Liver (tissue), 9 donors: ENCODE measurements around the gene NLK. TPM values are rescaled to one million over a fixed set of nuclear protein-coding genes. Genes with fewer than 3 reads are reported as not detected.

Experiments used
- DNase-seq: peaks from one replicate; pipeline ENCODE4 v3.0.0-alpha.2; 2017; ENCODE audit warnings: low spot score
- H3K27ac ChIP-seq, 2 donors: one replicate each; pipeline ENCODE4 v1.7.0; 2013; ENCODE audit warnings: inconsistent platforms in 2 of 2, low read length in 2 of 2, control low read depth in 1 of 2, low read depth in 1 of 2, mild to moderate bottlenecking in 1 of 2
- H3K27me3 ChIP-seq, 4 donors: one replicate each; pipeline versions ENCODE4 v1.6.1 to v1.7.0; 2013; ENCODE audit warnings: low read length in 3 of 4, inconsistent platforms in 1 of 4, mild to moderate bottlenecking in 1 of 4, moderate library complexity in 1 of 4; ENCODE audit not compliant: control insufficient read depth in 4 of 4, insufficient read depth in 4 of 4
- H3K36me3 ChIP-seq, 4 donors: one replicate each; pipeline versions ENCODE4 v1.6.1 to v1.7.0; 2013; ENCODE audit warnings: low read length in 3 of 4, mild to moderate bottlenecking in 3 of 4, low read depth in 1 of 4, moderate library complexity in 1 of 4; ENCODE audit not compliant: control insufficient read depth in 4 of 4, insufficient read depth in 3 of 4
- H3K4me1 ChIP-seq, 4 donors: one replicate each; pipeline versions ENCODE4 v1.6.1 to v1.7.0; 2013; ENCODE audit warnings: low read length in 3 of 4, mild to moderate bottlenecking in 3 of 4, moderate library complexity in 1 of 4; ENCODE audit not compliant: control insufficient read depth in 4 of 4, insufficient read depth in 4 of 4
- H3K4me3 ChIP-seq, 3 donors: one replicate each; pipeline versions ENCODE4 v1.6.1 to v1.7.0; 2013; ENCODE audit warnings: low read length in 3 of 3, control low read depth in 1 of 3, low read depth in 1 of 3, mild to moderate bottlenecking in 1 of 3
- H3K9ac ChIP-seq, 2 donors: one replicate each; pipeline ENCODE4 v1.7.0; 2013; ENCODE audit warnings: low read length in 2 of 2, mild to moderate bottlenecking in 2 of 2, moderate library complexity in 2 of 2, control low read depth in 1 of 2, low read depth in 1 of 2
- H3K9me3 ChIP-seq, 4 donors: one replicate each; pipeline versions ENCODE4 v1.6.1 to v1.7.0; 2013; ENCODE audit warnings: low read length in 3 of 4; ENCODE audit not compliant: control insufficient read depth in 4 of 4
- EGR1 ChIP-seq, 2 donors: IDR thresholded peaks; 2 replicates each; pipeline ENCODE4 v1.6.1; 2016 to 2018; ENCODE audit warnings: antibody characterized with exemption in 2 of 2, low read depth in 2 of 2
- FOXA1 ChIP-seq: IDR thresholded peaks from 2 replicates; pipeline ENCODE4 v1.6.1; 2016; ENCODE audit warnings: antibody characterized with exemption
- FOXA2 ChIP-seq: IDR thresholded peaks from 2 replicates; pipeline ENCODE4 v1.6.1; 2016; ENCODE audit warnings: antibody characterized with exemption
- GABPA ChIP-seq, 2 donors: IDR thresholded peaks in 1 of 2; conservative IDR thresholded peaks in 1 of 2; 2 replicates each; pipeline ENCODE4 v1.6.1; 2016; ENCODE audit warnings: antibody characterized with exemption in 2 of 2, mild to moderate bottlenecking in 1 of 2, moderate library complexity in 1 of 2
- HNF4A ChIP-seq, 2 donors: conservative IDR thresholded peaks; 2 replicates each; pipeline ENCODE4 v1.6.1; 2016; ENCODE audit warnings: antibody characterized with exemption in 2 of 2, mild to moderate bottlenecking in 2 of 2
- HNF4G ChIP-seq: IDR thresholded peaks from 2 replicates; pipeline ENCODE4 v1.6.1; 2016; ENCODE audit warnings: antibody characterized with exemption
- JUND ChIP-seq, 2 donors: IDR thresholded peaks; 2 replicates each; pipeline ENCODE4 v1.6.1; 2016; ENCODE audit warnings: antibody characterized with exemption in 2 of 2
- NR2F2 ChIP-seq: IDR thresholded peaks from 2 replicates; pipeline ENCODE4 v1.6.1; 2016; ENCODE audit warnings: antibody characterized with exemption
- RAD21 ChIP-seq, 2 donors: IDR thresholded peaks; 2 replicates each; pipeline ENCODE4 v1.6.1; 2016; ENCODE audit warnings: antibody characterized with exemption in 2 of 2, mild to moderate bottlenecking in 2 of 2
- RXRA ChIP-seq, 2 donors: IDR thresholded peaks; 2 replicates each; pipeline ENCODE4 v1.6.1; 2017 to 2018; ENCODE audit warnings: antibody characterized with exemption in 2 of 2, mild to moderate bottlenecking in 1 of 2
- SP1 ChIP-seq: IDR thresholded peaks from 2 replicates; pipeline ENCODE4 v1.6.1; 2018; ENCODE audit warnings: antibody characterized with exemption, mild to moderate bottlenecking
- TAF1 ChIP-seq: conservative IDR thresholded peaks from 2 replicates; pipeline ENCODE4 v1.6.1; 2016; ENCODE audit warnings: antibody characterized with exemption, mild to moderate bottlenecking
- YY1 ChIP-seq: IDR thresholded peaks from 2 replicates; pipeline ENCODE4 v1.6.1; 2016; ENCODE audit warnings: antibody characterized with exemption, mild to moderate bottlenecking
- WGBS: extraction: QIAGEN DNeasy Blood & Tissue Kit; methylation state at CpG from one replicate; pipeline ENCODE4 v1.1.7; 2013; 5-methylcytosine and 5-hydroxymethylcytosine counted together
- polyA plus RNA-seq, 2 donors: library from polyadenylated mRNA; stranded (reverse) in 1 of 2; unstranded in 1 of 2; fragments of 200-250 nt in 1 of 2; fragments of >200 nt in 1 of 2; fragmentation: Nextera tagmentation in 1 of 2; extraction: Ambion mirVana in 1 of 2; gene quantifications; one replicate each; pipeline versions ENCODE4 v1.2.1 to v1.2.3, GENCODE V29; 2013 to 2015
- total RNA-seq, 2 donors: library from RNA; depleted of rRNA; stranded (reverse); fragments of >200 nt; gene quantifications; one replicate each; pipeline ENCODE4 v1.2.3, GENCODE V29; 2014
- TF ChIP-seq, protein P1 (sequence below): IDR thresholded peaks from 2 replicates; pipeline ENCODE4 v1.6.1; 2016; ENCODE audit warnings: antibody characterized with exemption
- TF ChIP-seq, protein P2 (sequence below): IDR thresholded peaks from 2 replicates; pipeline ENCODE4 v1.6.1; 2016; ENCODE audit warnings: antibody characterized with exemption, mild to moderate bottlenecking
- TF ChIP-seq, protein P3 (sequence below): IDR thresholded peaks from 2 replicates; pipeline ENCODE4 v1.6.1; 2016; ENCODE audit warnings: antibody characterized with exemption
- TF ChIP-seq, protein P4 (sequence below): IDR thresholded peaks from 2 replicates; pipeline ENCODE4 v1.6.1; 2016; ENCODE audit warnings: antibody characterized with exemption
- TF ChIP-seq, protein P5 (sequence below): fragments of 150-350 bp; IDR thresholded peaks from 2 replicates; pipeline ENCODE4 v1.5.1; 2017; ENCODE audit warnings: improper control_type of control experiment, low read depth, low read length; ENCODE audit not compliant: missing input control
- donor health status: healthy.
- donor health status: healthy.
- donor health status: healthy.
- donor health status: healthy.
- donor health status: healthy.

NLK gene
- total and polyA plus RNA-seq, 4 donors, result 4.4 to 17.4 (median 9.2) TPM

DNA sequence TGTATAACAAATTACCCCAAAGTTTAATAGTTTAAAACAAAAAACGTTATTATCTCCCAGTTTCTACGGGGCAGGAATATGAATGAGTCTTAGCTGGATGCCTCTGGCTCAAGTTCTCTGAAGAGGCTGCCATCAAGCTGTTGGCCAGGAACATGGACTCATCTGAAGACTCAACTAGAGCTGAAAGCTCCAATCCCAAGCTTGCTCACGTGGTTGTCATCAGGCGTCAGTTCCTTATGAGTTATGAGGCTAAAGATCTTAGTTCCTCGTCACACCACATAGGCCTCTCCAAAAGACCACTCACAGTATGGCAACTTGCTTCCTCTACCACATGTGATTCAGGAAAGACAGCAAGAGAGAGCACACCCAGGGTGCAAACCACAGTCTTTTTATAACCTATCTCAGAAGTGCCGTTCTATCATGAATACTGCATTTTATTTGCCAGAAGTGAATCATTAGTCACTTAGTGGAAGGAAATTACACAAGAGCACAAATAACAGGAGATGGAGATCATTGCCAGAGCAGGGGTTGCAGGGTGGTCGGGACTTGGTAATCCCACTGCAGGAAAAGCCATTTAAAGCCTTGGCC is 48.7 kb upstream of the NLK start:
- 84% methylated on average over 7 of the region's 7 CpGs for WGBS
- Histone ChIP-seq H3K4me3 (no peak overlapping the region), H3K27me3 (no peaks in the 10 kb centered on the region), H3K4me1 (no peaks in the 10 kb centered on the region), H3K36me3 (no peaks in the 10 kb centered on the region), H3K9me3 (no peaks in the 10 kb centered on the region), H3K9ac (no peak overlapping the region), H3K27ac (no peak overlapping the region)
- TF ChIP-seq YY1, result no peak
- TF ChIP-seq, protein P1, sequence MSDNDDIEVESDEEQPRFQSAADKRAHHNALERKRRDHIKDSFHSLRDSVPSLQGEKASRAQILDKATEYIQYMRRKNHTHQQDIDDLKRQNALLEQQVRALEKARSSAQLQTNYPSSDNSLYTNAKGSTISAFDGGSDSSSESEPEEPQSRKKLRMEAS, result no peak
- no peak for TF ChIP-seq RXRA (IDR thresholded peaks at IDR 0.05)
- no peak for TF ChIP-seq TAF1
- TF ChIP-seq, protein P2, sequence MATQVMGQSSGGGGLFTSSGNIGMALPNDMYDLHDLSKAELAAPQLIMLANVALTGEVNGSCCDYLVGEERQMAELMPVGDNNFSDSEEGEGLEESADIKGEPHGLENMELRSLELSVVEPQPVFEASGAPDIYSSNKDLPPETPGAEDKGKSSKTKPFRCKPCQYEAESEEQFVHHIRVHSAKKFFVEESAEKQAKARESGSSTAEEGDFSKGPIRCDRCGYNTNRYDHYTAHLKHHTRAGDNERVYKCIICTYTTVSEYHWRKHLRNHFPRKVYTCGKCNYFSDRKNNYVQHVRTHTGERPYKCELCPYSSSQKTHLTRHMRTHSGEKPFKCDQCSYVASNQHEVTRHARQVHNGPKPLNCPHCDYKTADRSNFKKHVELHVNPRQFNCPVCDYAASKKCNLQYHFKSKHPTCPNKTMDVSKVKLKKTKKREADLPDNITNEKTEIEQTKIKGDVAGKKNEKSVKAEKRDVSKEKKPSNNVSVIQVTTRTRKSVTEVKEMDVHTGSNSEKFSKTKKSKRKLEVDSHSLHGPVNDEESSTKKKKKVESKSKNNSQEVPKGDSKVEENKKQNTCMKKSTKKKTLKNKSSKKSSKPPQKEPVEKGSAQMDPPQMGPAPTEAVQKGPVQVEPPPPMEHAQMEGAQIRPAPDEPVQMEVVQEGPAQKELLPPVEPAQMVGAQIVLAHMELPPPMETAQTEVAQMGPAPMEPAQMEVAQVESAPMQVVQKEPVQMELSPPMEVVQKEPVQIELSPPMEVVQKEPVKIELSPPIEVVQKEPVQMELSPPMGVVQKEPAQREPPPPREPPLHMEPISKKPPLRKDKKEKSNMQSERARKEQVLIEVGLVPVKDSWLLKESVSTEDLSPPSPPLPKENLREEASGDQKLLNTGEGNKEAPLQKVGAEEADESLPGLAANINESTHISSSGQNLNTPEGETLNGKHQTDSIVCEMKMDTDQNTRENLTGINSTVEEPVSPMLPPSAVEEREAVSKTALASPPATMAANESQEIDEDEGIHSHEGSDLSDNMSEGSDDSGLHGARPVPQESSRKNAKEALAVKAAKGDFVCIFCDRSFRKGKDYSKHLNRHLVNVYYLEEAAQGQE, result no peak
- TF ChIP-seq HNF4G, result no peak
- TF ChIP-seq, protein P3, sequence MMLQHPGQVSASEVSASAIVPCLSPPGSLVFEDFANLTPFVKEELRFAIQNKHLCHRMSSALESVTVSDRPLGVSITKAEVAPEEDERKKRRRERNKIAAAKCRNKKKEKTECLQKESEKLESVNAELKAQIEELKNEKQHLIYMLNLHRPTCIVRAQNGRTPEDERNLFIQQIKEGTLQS, result no peak
- TF ChIP-seq, protein P4, sequence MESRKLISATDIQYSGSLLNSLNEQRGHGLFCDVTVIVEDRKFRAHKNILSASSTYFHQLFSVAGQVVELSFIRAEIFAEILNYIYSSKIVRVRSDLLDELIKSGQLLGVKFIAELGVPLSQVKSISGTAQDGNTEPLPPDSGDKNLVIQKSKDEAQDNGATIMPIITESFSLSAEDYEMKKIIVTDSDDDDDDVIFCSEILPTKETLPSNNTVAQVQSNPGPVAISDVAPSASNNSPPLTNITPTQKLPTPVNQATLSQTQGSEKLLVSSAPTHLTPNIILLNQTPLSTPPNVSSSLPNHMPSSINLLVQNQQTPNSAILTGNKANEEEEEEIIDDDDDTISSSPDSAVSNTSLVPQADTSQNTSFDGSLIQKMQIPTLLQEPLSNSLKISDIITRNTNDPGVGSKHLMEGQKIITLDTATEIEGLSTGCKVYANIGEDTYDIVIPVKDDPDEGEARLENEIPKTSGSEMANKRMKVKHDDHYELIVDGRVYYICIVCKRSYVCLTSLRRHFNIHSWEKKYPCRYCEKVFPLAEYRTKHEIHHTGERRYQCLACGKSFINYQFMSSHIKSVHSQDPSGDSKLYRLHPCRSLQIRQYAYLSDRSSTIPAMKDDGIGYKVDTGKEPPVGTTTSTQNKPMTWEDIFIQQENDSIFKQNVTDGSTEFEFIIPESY, result no peak
- TF ChIP-seq EGR1 (IDR thresholded peaks at IDR 0.05; ENCODE audit: low read depth in 2 of 2), result no peak
- TF ChIP-seq JUND (IDR thresholded peaks at IDR 0.05), result no peak
- no peak for TF ChIP-seq SP1
- TF ChIP-seq FOXA1, result no peak
- TF ChIP-seq RAD21 (IDR thresholded peaks at IDR 0.05), result no peak
- no peak for TF ChIP-seq NR2F2
- TF ChIP-seq, protein P5, sequence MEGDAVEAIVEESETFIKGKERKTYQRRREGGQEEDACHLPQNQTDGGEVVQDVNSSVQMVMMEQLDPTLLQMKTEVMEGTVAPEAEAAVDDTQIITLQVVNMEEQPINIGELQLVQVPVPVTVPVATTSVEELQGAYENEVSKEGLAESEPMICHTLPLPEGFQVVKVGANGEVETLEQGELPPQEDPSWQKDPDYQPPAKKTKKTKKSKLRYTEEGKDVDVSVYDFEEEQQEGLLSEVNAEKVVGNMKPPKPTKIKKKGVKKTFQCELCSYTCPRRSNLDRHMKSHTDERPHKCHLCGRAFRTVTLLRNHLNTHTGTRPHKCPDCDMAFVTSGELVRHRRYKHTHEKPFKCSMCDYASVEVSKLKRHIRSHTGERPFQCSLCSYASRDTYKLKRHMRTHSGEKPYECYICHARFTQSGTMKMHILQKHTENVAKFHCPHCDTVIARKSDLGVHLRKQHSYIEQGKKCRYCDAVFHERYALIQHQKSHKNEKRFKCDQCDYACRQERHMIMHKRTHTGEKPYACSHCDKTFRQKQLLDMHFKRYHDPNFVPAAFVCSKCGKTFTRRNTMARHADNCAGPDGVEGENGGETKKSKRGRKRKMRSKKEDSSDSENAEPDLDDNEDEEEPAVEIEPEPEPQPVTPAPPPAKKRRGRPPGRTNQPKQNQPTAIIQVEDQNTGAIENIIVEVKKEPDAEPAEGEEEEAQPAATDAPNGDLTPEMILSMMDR, result no peak
- no peak for TF ChIP-seq HNF4A (conservative IDR thresholded peaks at IDR 0.05)
- TF ChIP-seq GABPA (IDR thresholded peaks at IDR 0.05 in 1 of 2, conservative IDR thresholded peaks at IDR 0.05 in 1 of 2), result no peak
- no peak for TF ChIP-seq FOXA2
- DNase-seq, result no peak
